Activated T-cell treated with anti-CD3 and anti-CD28 coated beads, Interleukin-2, amount 50 U/mL, for 1 hour (primary cell): ENCODE data around the gene OR5AL1.
"Not testable (repeated sequence)": the region's sequence is repeated elsewhere in the genome, so short reads cannot be mapped to it uniquely, and the experiment has no call there.

Source experiments
- DNase-seq: peaks from one replicate; pipeline ENCODE4 v3.0.0-alpha.2; 2020

OR5AL1 gene

GRCh38 chr11:56412396-56412795 is at the start of gene OR5AL1:
TSS of gene OR5AL1 (plus strand) at chr11:56412696.
- DNase-seq: no peak

DNA sequence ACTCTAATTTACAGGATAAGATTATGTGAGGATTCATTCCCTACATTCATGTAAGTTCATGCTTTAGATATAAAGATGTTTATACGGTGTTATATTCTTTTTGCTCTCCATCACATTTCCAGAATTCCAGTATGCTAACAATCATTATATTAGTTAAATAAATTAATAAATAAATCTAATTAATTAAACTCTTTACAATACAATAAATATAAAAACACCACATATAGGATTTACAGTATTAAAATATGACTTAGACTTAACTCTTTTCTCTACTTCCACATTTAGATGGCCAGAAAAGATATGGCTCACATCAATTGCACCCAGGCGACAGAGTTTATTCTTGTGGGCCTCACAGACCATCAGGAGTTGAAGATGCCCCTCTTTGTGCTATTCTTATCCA is 37.2 kb upstream of the OR5AL1 start, which contains the start of gene OR8U1:
Gene OR8U1 (plus strand): TSS at position 301 of the 400 bp plus-strand sequence. CDS start 0 bp downstream, at position 301.
- no peak for DNase-seq

GRCh38 chr11:56380120-56380519 is 32.4 kb upstream of the OR5AL1 start:
- DNase-seq: no peak

DNA sequence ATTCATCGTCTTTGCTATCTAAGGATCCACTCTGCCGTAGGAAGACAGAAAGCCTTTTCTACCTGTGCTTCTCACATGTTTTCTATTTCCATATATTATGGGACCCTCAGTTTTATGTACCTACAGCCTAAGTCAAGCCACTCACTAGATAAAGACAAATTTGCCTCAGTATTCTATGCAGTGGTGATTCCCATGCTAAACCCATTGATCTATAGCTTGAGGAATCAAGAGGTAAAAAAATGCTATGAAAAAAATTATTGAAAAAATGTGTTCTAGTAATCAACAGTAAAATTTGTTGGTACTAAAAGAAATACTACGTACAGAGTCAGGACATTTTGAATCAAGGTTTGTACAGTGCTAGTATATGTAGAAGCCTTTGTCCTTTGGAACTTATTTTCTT is 18.1 kb upstream of the OR5AL1 start:
- DNase-seq: no peak

DNA sequence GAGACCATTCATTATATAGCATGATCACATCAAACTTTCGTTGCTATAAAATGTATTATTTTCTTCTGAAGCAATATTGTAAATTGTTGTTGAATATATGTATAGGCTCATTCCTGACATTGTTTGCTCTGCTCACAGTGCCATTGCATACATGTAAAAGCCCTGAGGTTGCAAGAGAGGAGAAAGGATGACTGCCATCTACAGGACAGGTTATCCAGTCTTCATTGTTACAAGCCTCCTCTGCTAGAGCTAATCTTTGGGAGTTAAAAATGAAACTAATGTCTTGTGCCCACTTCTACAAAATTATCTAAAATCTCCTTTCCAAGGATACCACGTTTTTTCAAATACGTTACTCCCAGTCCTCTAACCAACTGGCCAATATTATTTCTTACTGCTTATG is 16.4 kb upstream of the OR5AL1 start:
- DNase-seq: no peak

- DNase-seq: not testable (repeated sequence)
Observed at GRCh38 chr11:56401858-56402461, 10.5 kb upstream of the OR5AL1 start.

DNA sequence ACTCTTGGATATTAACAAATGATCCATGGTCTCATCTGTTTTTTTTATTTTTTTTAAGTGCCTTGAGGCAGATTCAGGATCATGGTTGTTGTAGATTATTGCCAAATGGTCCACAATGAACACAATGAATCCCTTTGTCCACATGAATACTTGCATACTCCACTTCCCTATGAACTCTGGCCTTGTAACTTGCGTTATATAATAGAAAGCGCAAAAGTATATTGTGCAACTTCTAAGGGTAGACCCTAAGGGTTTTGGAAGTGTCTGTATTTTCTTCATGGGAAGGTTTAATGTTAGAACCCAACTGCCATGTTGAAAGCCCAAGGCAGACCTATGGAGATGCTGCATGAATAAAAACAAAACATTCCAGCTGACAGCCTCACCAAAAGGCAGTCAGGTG is 8.1 kb upstream of the OR5AL1 start:
- no peak for DNase-seq

- no peak for DNase-seq
Observed at GRCh38 chr11:56410801-56411200, 1.7 kb upstream of the OR5AL1 start.

DNA sequence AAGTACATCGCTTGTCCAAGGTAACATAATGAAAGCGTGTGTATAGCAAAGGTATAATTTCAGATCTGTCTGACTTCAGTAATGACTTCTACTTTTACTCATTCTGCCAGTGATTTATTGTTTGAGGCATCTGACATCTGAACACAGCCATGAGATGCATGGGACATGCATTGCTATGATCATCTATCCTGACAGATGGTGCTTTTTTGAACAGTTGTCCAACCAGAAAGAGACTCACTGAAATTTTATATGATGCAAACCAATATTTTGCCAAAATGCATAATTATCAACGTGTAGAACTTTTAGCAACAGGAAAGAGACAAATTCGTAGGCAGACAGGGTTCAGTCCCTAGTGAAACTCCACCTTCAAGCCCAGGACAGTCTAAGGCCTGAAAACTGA is 41.0 kb downstream of the OR5AL1 start:
- no peak for DNase-seq

DNA sequence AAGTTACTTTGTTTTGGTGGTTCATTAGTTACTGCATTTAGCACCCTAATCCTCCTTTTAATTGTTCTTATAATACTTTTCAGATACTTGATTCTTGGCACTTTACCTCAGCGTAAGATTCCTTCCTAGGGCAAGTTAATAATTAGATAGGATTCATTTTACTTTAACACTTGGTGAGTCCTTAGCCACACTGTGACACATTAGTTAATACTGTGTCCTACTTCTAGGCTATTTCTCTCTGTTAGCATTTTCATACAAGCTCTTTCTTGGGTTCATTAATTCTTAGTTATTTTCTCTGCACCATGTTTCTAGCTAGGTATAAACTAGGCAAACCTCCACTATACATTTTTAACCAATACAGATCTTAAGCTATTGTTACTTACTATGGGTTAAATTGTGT is 44.6 kb downstream of the OR5AL1 start:
- no peak for DNase-seq
